ENCODE measurements around the gene PTPN1.

The PTPN1 gene

GRCh38 chr20:50587291-50587961, 77.2 kb downstream of the PTPN1 start:
- H4K20me1 ChIP-seq: peaks cover 5 to 52% (median 14%) of the 10 kb centered on the region in 11 experiments; a peak in 14 of 22 replicates
- no peak overlapping the region for H3K9ac ChIP-seq
- no peaks in the 10 kb centered on the region for H3K27me3 ChIP-seq
- no peak for TF ChIP-seq Cebpa-rat (IDR thresholded peaks at IDR 0.05)
- no peak overlapping the region for H3K27ac ChIP-seq
- H3K9me3 ChIP-seq (replicated peaks in 1 of 11): no peaks in the 10 kb centered on the region
- peaks cover 42 to 77% (median 64%) of the 10 kb centered on the region in 11 experiments for H3K36me3 ChIP-seq
- H3K4me3 ChIP-seq: no peak overlapping the region
- peaks cover 3 to 13% (median 7%) of the 10 kb centered on the region in 10 experiments for H3K4me1 ChIP-seq
- no peak overlapping the region for H3K4me2 ChIP-seq

DNA sequence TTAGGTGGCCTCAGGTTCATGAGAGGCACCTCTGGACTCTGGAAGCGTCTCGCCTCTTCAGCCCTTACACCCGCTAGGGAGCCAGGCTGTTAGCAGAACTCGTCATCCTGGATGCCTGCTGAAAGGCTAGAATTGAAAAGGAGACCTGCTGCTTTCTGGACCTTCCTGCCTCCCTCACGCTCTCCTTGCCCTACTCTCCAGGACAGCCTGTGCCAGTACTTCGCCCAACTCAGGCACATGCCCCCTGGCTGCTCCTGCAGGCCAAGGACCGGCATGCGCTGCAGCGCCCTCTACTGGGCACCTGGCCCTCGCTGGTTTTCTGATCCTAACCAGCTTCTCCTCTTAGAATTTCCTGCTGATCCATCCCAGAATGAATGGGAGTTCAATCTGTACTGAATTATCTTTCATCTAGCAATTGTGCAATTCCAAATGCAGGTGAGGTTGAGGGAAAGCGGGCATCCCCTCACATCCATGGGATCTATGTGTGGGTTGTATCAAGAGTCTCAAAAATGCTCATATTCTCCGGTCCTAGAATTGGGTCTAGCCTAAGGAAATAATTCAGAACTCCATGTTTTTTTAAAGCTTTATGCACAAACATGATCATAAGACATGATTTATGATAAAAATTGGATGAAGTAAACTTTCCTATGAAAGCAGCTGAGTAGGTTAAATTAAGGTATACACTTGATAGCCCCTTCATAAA, 78.0 kb downstream of the PTPN1 start:
- Histone ChIP-seq H3K4me2 (no peak overlapping the region), H3K27ac (no peak overlapping the region), H3K9ac (no peak overlapping the region), H3K4me3 (no peak overlapping the region), H3K27me3 (no peaks in the 10 kb centered on the region), H3K9me3 (replicated peaks in 1 of 11) (no peaks in the 10 kb centered on the region), H3K36me3 (peaks cover 35 to 69% (median 56%) of the 10 kb centered on the region in 11 experiments), H3K4me1 (peaks cover 0 to 6% (median 0%) of the 10 kb centered on the region in 10 experiments; a peak in 4 of 20 replicates), H4K20me1 (peaks cover 0 to 48% (median 6%) of the 10 kb centered on the region in 11 experiments; a peak in 9 of 22 replicates)
- TF ChIP-seq Cebpa-rat (IDR thresholded peaks at IDR 0.05): no peak

- TF ChIP-seq Cebpa-rat (IDR thresholded peaks at IDR 0.05): no peak
- Histone ChIP-seq H3K4me2 (no peak overlapping the region), H4K20me1 (peaks cover 0 to 51% (median 6%) of the 10 kb centered on the region in 11 experiments; a peak in 7 of 22 replicates), H3K27ac (no peak overlapping the region), H3K36me3 (peaks cover 22 to 55% (median 43%) of the 10 kb centered on the region in 11 experiments), H3K27me3 (no peaks in the 10 kb centered on the region), H3K4me3 (no peak overlapping the region), H3K9me3 (replicated peaks in 1 of 11) (no peaks in the 10 kb centered on the region), H3K9ac (no peak overlapping the region), H3K4me1 (peaks cover 0 to 9% (median 5%) of the 10 kb centered on the region in 10 experiments; a peak in 12 of 20 replicates)
Measured at GRCh38 chr20:50589548-50590347, 79.6 kb downstream of the PTPN1 start.

GRCh38 chr20:50590348-50590664, 80.1 kb downstream of the PTPN1 start:
- H3K9me3 ChIP-seq (replicated peaks in 1 of 11): no peaks in the 10 kb centered on the region
- H3K4me2 ChIP-seq: no peak overlapping the region
- TF ChIP-seq Cebpa-rat (IDR thresholded peaks at IDR 0.05): no peak
- H3K27me3 ChIP-seq: no peaks in the 10 kb centered on the region
- H3K9ac ChIP-seq: no peak overlapping the region
- no peak overlapping the region for H3K4me3 ChIP-seq
- H4K20me1 ChIP-seq: peaks cover 0 to 51% (median 6%) of the 10 kb centered on the region in 11 experiments; a peak in 7 of 22 replicates
- H3K27ac ChIP-seq: no peak overlapping the region
- peaks cover 0 to 14% (median 10%) of the 10 kb centered on the region in 10 experiments; a peak in 12 of 20 replicates for H3K4me1 ChIP-seq
- peaks cover 17 to 49% (median 39%) of the 10 kb centered on the region in 11 experiments for H3K36me3 ChIP-seq

- no peak overlapping the region for H3K4me2 ChIP-seq
- no peak overlapping the region for H3K9ac ChIP-seq
- H3K27me3 ChIP-seq: no peaks in the 10 kb centered on the region
- H3K4me3 ChIP-seq: no peak overlapping the region
- no peak overlapping the region for H3K27ac ChIP-seq
- peaks cover 0 to 50% (median 6%) of the 10 kb centered on the region in 11 experiments; a peak in 7 of 22 replicates for H4K20me1 ChIP-seq
- no peaks in the 10 kb centered on the region for H3K9me3 ChIP-seq (replicated peaks in 1 of 11)
- H3K4me1 ChIP-seq: peaks cover 6 to 25% (median 19%) of the 10 kb centered on the region in 10 experiments; a peak in 16 of 20 replicates
- TF ChIP-seq Cebpa-rat (IDR thresholded peaks at IDR 0.05): no peak
- peaks cover 6 to 39% (median 28%) of the 10 kb centered on the region in 11 experiments for H3K36me3 ChIP-seq
Measured at GRCh38 chr20:50591233-50591852, 81.2 kb downstream of the PTPN1 start.

GRCh38 chr20:50592282-50593004, 82.3 kb downstream of the PTPN1 start:
- no peak for TF ChIP-seq Cebpa-rat (IDR thresholded peaks at IDR 0.05)
- peaks cover 8 to 33% (median 19%) of the 10 kb centered on the region in 10 experiments; a peak in 16 of 20 replicates for H3K4me1 ChIP-seq
- H3K27me3 ChIP-seq: no peaks in the 10 kb centered on the region
- H3K4me3 ChIP-seq: no peak overlapping the region
- no peak overlapping the region for H3K27ac ChIP-seq
- H3K36me3 ChIP-seq: peaks cover 0 to 28% (median 17%) of the 10 kb centered on the region in 11 experiments; a peak in 19 of 22 replicates
- no peak overlapping the region for H3K9ac ChIP-seq
- no peaks in the 10 kb centered on the region for H3K9me3 ChIP-seq (replicated peaks in 1 of 11)
- H3K4me2 ChIP-seq: no peak overlapping the region
- H4K20me1 ChIP-seq: peaks cover 0 to 39% (median 4%) of the 10 kb centered on the region in 11 experiments; a peak in 7 of 22 replicates

DNA sequence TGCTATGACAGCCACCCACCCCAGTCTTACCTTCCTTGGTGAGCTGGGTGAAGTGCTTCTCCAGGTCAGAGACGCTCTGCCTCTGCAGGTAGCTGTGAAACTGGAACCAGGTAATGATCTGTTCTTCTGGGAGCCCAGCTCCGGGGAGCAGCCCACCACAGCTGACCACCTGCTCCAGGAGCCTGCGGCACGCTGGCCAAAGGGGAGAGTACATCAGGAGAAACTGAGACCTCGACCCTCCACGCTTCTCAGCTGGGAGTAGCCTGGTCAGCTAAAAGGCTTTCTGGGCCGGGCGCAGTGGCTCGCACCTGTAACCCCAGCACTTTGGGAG, 82.8 kb downstream of the PTPN1 start:
- H3K4me1 ChIP-seq: peaks cover 8 to 36% (median 19%) of the 10 kb centered on the region in 10 experiments; a peak in 16 of 20 replicates
- H4K20me1 ChIP-seq: peaks cover 0 to 34% (median 0%) of the 10 kb centered on the region in 11 experiments; a peak in 6 of 22 replicates
- no peak overlapping the region for H3K9ac ChIP-seq
- H3K27ac ChIP-seq: no peak overlapping the region
- no peaks in the 10 kb centered on the region for H3K9me3 ChIP-seq (replicated peaks in 1 of 11)
- no peak overlapping the region for H3K4me3 ChIP-seq
- TF ChIP-seq Cebpa-rat (IDR thresholded peaks at IDR 0.05): no peak
- no peak overlapping the region for H3K4me2 ChIP-seq
- H3K36me3 ChIP-seq: peaks cover 0 to 22% (median 12%) of the 10 kb centered on the region in 11 experiments; a peak in 15 of 22 replicates
- H3K27me3 ChIP-seq: no peaks in the 10 kb centered on the region

- Histone ChIP-seq H3K9me3 (replicated peaks in 1 of 11) (no peaks in the 10 kb centered on the region), H4K20me1 (peaks cover 0 to 29% (median 0%) of the 10 kb centered on the region in 11 experiments; a peak in 5 of 22 replicates), H3K9ac (peak overlapping the region in 2 of 11 experiments; percentile 4 to 20; a peak in 2 of 22 replicates), H3K27ac (no peak overlapping the region; a peak in 1 of 22 replicates), H3K36me3 (peaks cover 0 to 16% (median 10%) of the 10 kb centered on the region in 11 experiments; a peak in 13 of 22 replicates), H3K4me2 (peak overlapping the region in 7 of 11 experiments; percentile 20 to 55 (median 22); a peak in 7 of 22 replicates), H3K4me1 (peaks cover 8 to 40% (median 19%) of the 10 kb centered on the region in 10 experiments; a peak in 17 of 20 replicates), H3K4me3 (no peak overlapping the region), H3K27me3 (no peaks in the 10 kb centered on the region)
- TF ChIP-seq Cebpa-rat (IDR thresholded peaks at IDR 0.05): no peak
Measured at GRCh38 chr20:50594231-50594590, 84.0 kb downstream of the PTPN1 start.

Measured in BLaER1 treated with 17β-estradiol and CSF1 and Interleukin-3, amounts not matched to agents 10 nM and 100 nM (cell line).